Islet of Langerhans (tissue), 1 donor: ENCODE measurements around the gene PPIE.

ENCODE experiments used
- FAIRE-seq: peaks from one replicate; lab custom pipeline; 2011; peaks lifted over from hg19 to GRCh38; lab: Jason Lieb, UNC

The PPIE gene

GRCh38 chr1:39738622-39739366 is at the start of gene PPIE:
Gene PPIE (plus strand): TSS chr1:39738882. CDS start chr1:39738901, 19 bp downstream.
- no peak for FAIRE-seq

- no peak for FAIRE-seq
Observed at GRCh38 chr1:39689214-39689613, 49.5 kb upstream of the PPIE start.

GRCh38 chr1:39689635-39690034 is 49.0 kb upstream of the PPIE start:
- no peak for FAIRE-seq

GRCh38 chr1:39690225-39690624 is 48.5 kb upstream of the PPIE start:
- no peak for FAIRE-seq

- FAIRE-seq = no peak
Observed at GRCh38 chr1:39690794-39691382, 47.8 kb upstream of the PPIE start.

GRCh38 chr1:39691383-39692151 is 47.1 kb upstream of the PPIE start, which contains the start of gene HPCAL4:
Gene HPCAL4 (minus strand): TSS chr1:39691433. CDS start chr1:39684603, 6,830 bp downstream.
- FAIRE-seq = peak; percentile 36

GRCh38 chr1:39692152-39693074 is 46.3 kb upstream of the PPIE start:
- no peak for FAIRE-seq

GRCh38 chr1:39694026-39694425 is 44.7 kb upstream of the PPIE start:
- FAIRE-seq = no peak

GRCh38 chr1:39695016-39695415 is 43.7 kb upstream of the PPIE start:
- no peak for FAIRE-seq

- no peak for FAIRE-seq
Observed at GRCh38 chr1:39696448-39696847, 42.2 kb upstream of the PPIE start.

- no peak for FAIRE-seq
Observed at GRCh38 chr1:39698568-39698967, 40.1 kb upstream of the PPIE start.

- FAIRE-seq = no peak
Observed at GRCh38 chr1:39699419-39699818, 39.3 kb upstream of the PPIE start.

- FAIRE-seq = no peak
Observed at GRCh38 chr1:39700348-39700747, 38.3 kb upstream of the PPIE start.

- FAIRE-seq = no peak
Observed at GRCh38 chr1:39701049-39701439, 37.6 kb upstream of the PPIE start.

GRCh38 chr1:39704757-39705156 is 33.9 kb upstream of the PPIE start:
- no peak for FAIRE-seq

GRCh38 chr1:39707506-39707905 is 31.2 kb upstream of the PPIE start:
- FAIRE-seq = peak; percentile 98

- FAIRE-seq = no peak
Observed at GRCh38 chr1:39711104-39711965, 27.3 kb upstream of the PPIE start.

GRCh38 chr1:39711966-39712340 is 26.7 kb upstream of the PPIE start:
- FAIRE-seq = no peak

- FAIRE-seq = no peak
Observed at GRCh38 chr1:39713557-39713956, 25.1 kb upstream of the PPIE start.

GRCh38 chr1:39717809-39718208 is 20.9 kb upstream of the PPIE start:
- FAIRE-seq = no peak
